LoVo (cell line): ENCODE measurements around the gene DLG2.
"Not testable (repeated sequence)": the region's sequence is repeated elsewhere in the genome, so short reads cannot be mapped to it uniquely, and the experiment has no call there.

ENCODE experiments used
- DNase-seq: peaks from one replicate; pipeline ENCODE4 v3.0.0-alpha.2; 2016; ENCODE audit warnings: low spot score

Gene DLG2

DNA sequence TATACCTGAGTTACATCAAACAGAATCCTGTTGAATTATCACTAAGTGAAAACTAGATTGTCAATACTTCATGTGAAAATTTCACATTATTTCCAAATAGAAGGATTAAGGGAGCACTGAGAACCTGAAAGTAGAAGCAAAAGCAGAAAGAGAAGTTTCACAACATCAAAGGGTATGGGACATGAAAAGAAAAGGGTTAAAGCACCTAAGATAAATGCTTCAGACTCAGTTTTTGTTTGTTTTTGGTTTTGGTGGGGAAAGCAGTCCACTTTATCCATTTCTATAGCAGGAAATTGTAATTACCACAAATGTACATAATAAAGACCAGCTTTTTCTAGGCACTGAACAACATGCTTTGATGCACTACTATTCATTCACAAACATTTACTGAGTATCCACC, 1271.2 kb downstream of the DLG2 start:
- no peak for DNase-seq

DNA sequence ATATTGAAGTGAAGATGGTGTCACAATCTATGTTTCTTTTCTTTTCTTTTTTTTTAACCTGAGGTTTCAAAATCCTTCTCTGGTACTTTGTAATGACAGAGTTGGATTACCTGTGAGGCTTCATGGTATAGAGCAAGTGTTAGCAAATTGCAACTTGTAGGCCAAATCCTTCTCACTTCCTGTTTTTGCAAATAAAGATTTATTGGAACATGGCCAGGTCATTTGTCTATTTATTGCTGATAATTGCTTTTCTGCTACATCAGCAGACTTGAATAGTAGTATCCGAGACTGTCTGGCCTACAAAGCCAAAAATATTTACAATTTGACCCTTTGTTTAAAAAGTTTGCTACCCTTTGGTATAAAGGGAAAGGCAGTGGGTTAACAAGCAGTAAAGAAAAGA, 1281.5 kb downstream of the DLG2 start:
- DNase-seq = no peak

DNA sequence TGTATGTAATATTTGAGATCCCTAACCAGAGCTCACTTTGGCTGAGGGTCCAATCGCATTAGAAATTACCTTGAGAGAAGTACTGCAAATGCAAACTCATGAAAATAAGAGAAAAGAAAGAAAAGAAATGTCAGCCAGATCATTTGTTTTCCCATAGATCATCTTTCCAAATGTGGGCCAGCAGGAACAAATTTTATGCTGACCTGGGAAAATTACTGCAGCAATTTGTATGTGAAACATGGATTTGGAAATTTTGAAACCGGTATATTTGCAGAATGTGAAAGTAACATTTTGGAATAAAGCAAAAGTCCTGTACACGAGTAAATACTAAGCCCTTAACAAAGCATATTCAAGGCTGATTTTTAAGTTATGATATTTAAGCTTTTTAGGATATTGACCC, 1282.1 kb downstream of the DLG2 start:
- DNase-seq = no peak

DNA sequence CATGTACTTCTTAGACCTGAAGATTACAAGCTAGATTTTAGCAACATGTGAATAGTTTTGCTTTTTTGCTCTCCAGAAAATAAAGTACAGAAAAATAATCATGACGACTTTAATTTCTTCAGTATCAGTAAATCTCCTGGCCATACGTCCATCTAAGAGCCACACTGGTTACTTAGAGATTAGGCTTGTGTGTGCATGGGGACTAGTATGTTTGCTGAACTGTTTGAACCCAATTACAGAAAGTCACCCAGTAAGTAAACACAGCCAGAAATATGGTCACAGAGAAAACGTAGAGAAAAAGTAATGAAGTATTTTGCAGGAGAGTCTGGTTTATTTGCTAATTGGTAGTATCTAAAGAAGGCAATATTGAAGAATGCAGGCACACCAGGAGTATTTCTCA, 1287.3 kb downstream of the DLG2 start:
- no peak for DNase-seq

DNA sequence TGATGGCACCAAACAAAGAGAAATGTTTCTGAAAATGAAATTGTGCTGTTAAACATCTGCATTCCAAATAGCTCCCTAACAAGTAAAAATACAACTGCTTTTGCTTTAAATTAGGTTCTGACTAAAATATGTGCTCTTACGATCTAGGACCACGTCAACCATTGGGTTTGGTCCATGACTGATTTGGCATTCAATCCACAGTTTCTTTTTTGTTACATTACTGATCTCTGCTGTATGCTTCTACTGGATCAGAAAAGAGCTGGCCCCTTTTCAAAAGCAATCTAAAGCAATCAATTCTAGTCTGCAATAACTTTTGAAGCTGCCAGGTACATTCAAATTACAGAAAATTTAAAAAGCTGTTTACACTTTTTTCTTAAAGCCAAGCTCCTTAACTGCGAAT, 1293.9 kb downstream of the DLG2 start:
- no peak for DNase-seq

DNA sequence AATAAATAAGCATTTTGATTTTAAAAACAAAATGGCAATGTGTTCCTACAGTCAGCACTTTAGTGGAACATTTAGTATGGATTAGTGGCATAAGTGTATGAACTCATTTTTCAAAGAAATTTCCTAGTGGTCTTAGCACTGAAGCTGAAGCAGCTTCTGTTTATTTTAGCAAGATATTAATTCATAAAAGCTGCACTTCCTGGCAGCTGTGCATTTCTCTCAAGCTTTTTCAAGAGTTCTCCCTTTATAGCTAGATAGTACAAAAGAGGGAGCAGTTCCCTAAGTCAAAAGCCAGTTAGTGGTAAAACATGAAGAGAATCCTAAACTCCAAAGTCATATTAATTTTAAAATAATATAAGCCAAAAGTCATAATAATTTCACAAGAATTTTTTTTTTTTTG, 1304.9 kb downstream of the DLG2 start:
- no peak for DNase-seq

DNA sequence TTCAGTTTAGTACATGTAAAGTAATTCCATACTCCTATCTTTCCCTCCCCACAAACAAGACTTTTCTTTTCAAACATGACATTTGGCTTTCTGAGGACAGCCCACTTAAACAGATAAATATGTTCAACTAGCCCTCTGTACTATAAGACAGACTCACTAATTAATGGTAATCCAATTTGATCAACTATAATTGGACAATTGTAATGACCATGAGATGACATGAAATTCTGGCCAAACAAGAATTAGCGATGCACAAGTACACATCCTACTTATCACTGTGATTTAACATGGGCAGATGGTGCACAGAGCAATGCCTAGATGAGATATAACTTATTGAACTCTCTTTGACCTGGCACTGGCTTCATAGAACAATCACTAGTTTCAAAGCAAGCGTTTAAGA, 1307.3 kb downstream of the DLG2 start:
- no peak for DNase-seq

DNA sequence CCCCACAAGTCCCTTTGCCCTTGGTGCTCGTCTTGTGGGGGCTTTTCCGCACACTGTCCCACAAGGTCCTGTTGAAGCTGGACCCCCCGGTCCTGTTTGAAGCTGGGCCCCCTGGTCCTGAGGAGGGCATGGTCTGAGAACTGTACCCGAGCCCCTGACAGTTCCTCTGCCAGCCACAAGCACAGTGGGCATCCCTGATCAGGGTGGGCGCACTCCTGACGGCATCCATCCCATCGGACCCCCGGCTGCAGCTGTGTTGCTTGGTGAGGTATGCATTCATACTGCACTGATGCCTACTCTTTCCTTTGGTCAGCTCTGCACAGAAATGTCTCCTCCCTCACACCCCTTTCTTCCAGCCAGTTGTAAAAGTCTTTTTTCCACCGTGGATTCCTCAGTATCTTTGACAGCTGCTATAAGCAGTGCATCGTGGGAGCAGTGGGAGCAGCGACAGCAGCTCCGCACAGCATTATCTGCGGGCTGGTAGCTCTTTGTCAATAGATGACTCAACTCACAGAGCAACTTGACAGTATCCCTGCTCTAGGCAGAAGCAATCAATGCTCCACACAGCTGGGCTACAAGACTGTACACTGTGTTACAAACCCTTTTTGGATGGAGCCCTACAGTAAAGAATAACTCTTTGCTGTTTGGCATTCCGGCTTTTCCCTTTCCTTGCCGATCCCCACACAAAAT, 1310.1 kb downstream of the DLG2 start:
- no peak for DNase-seq

DNA sequence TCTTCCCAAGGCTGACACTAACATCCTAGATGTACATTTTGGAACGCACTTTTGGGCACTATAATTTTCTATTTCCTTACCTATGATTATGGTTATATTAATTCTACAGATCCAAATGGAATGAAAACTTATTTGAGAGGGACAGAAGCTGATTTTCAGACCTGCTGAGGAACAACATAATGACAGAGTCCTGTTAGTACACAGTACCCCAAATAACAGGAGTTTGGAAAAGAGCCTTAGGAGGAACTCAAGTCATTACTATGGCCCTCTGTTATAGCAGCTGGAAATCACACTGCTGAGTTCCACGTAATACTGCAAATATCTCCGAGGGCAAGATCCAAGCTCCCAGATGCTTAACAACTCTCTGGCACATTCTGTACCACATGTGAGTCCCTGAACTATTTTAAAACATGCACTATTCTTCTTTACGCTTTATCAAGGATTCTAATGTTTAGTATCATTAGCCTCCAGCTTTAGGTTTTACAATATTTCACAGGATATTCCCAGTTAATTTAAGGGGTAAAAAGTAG, 1313.2 kb downstream of the DLG2 start:
- DNase-seq = no peak

DNA sequence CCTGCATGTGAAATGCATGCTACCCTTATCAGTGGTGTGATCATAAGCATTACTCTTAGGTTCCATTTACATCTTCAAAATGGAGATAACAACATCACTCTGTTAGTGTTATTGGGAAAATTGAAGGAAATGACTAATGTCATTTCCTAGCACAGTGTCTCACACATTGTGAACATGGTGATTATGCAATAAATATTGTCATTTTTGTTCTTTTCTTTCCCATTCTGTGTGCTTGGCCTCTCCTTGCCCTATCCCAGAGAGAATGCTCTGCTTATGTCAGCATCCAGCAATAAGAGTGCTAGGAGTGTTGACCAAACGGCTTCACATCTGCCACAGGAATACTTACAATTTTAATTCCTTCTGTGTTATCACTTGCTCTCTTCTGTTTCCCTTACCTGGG, 1316.9 kb downstream of the DLG2 start:
- no peak for DNase-seq

DNA sequence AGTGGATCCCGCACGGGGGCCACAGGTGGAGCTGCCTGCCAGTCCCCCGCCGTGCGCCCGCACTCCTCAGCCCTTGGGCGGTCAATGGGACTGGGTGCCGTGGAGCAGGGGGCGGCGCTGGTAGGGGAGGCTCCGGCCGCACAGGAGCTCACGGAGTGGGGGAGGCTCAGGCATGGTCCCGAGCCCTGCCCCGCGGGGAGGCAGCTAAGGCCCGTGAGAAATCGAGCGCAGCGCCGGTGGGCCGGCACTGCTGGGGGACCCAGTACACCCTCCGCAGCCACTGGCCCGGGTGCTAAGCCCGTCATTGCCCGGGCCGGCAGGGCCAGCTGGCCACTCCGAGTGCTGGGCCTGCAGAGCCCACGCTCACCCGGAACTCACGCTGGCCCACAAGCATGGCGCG, 1318.7 kb downstream of the DLG2 start:
- not testable (repeated sequence) for DNase-seq

DNA sequence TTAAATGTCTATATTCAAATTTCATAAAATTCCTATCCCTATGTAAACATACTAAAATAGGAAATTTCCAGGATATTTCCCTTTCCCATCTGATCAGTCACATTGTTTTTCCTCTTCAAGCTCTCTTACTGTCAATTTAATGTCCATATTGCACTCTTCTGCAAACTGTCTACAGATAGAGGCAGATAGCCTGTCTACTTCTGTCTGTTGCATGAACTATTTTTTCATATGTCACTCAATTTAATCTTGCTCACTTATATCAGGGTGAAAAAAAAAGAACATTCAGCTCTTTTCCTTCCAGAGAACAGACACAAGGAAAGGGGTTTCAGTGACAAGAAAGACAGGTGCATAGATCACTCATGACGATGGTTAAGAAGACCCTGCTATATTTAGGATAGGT, 1327.1 kb downstream of the DLG2 start:
- DNase-seq = no peak

DNA sequence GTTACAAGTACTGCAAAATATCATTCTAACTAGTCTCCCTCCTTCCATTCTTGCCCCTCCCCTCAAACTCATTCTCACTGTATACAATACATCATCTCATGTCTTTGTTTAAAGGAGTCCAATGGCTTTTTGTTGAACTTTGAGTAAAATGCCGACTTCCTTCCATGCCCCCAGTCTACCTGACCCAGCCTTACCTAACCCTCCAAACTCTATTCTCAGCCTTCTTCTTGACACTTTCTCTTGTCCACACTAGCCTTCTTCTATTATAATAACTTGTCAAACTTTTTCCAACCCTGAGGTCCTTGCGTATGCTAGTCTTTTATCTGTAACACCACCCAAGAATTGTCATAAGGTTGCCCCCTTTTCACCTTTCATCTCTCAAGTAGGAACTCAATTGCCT, 1329.6 kb downstream of the DLG2 start:
- DNase-seq = no peak

DNA sequence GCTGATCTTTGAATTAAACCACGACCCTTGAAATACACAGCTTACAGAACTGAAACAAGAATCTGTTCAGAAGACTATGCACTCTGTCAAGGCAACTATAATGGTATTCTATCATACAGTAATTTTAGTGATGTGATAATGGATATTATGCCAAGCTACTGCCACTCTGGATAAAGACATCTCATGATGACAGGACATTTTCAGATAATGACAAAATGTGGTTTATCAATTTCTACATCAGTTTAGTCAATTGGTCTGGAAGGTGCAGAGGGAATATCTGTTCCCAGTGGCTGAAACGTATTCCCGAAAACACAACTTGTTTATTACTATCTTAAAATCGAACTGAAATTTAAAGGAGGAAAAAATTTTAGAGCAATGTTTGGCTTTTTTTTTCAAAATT, 1331.3 kb downstream of the DLG2 start:
- DNase-seq = no peak

DNA sequence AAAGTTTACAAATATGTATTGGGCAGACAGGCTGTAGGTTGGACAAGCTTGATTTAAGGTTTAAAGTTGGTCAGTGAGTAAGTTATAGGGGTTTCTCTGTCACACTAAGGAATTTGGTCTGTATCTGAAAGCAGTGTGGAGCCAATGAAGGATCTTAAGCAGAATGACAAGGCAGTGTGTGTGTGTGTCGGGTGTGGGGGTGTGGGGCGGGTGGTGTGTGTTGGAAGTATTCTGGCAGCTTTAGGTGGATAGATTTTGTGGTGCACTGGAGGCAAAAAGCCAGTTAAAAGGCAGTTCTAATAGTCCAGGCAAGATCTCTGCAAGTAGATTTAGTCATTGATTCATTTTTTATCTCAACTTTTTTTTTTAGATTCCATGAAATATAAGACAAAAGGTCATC, 1334.2 kb downstream of the DLG2 start:
- DNase-seq = no peak

DNA sequence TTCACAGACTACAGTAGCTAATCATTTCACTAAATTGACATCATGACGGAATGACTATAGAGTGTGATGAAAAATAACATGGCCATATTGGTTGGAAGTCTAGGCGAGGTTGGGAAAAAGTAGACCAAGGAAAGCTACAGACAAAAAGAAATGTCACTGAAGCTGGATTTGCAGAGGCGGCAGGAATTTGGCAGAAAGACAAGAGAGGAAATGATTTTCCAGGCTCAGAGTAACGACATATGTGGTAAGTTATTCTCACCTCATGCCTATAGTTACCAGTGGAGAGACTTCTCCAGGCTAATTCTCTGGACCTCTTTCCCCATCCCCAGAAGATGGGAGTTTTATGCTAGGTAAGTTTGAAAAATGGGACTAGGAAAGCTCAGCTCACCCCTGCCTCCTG, 1335.1 kb downstream of the DLG2 start:
- no peak for DNase-seq

DNA sequence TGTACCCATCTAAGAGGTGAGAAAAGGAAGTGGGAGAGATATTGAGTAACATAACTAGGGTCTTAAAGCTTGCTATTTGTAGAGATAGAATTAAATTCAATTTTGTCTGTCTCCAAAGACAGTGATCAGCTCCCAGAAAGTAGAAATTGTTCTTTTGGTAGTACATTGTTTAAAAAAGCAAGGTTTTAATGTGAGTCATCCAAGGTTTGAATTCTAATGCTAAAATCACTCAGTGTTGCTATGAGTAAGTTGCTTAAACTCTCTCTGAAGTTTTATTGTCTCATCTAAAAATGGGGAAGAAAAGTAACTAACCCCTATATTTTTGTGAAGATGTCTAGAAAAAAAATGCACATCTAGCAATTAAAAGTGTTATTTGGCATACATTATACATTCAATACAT, 1336.5 kb downstream of the DLG2 start:
- no peak for DNase-seq

DNA sequence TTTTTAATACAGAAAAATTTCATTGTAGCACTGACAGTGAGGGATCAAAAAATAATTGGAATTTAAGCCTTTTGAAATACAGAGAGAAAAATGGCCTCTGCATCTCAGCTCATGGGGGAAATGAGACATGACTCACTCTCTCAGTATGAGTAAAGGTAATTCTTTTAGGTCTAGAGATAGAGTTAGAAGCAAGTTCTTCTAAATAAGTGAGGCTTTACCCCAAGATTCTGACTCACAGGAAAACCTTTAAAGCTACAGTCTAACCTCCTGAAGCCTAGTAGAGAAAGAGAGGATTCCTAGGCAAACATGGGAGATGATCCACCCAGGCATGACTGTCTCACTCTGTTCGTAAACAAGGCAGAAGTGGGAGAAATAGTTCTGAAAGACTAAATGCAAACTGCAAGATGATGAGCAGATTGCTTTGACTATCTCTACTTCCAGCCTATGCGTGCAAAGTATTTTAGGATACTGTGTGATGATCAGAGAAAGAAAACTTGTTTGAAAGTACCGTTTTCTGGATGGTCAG, 1337.7 kb downstream of the DLG2 start:
- DNase-seq = no peak

DNA sequence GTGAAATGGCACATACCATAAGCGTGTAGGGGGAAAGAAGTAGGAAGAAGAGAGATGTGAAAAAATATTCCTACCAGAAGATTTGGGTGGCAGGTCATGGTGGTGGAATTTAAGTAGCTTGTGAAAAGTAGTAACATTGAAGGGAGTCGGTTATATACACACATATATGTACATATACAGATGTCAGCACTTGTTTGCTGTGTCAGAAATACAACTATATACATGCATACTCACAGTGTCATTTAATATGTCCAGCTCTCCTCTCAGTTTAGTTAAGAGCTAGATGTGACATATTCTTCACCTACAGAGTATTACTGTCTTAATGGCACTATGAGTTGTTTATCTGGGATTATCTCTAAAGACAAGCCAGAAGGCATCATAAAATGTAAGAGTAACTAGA, 1353.6 kb downstream of the DLG2 start:
- DNase-seq = no peak

DNA sequence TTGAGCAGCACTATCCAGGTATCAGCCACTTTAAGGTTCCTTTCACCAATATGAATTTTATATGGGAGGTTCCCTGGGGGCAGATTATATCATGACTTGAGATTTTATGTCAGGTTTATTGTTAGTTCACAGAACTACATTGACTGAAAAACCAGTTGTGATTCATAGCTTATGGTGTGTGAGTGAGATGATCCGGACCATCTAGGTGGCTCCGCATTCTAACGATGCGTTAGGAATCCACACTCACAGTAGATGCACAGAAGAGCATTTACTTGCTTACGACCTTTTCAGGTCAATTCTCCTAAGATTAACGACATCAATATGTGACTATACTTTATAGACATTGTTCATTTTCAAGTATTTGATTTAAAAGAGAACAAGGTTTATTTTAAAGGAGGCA, 1356.7 kb downstream of the DLG2 start:
- no peak for DNase-seq

DNA sequence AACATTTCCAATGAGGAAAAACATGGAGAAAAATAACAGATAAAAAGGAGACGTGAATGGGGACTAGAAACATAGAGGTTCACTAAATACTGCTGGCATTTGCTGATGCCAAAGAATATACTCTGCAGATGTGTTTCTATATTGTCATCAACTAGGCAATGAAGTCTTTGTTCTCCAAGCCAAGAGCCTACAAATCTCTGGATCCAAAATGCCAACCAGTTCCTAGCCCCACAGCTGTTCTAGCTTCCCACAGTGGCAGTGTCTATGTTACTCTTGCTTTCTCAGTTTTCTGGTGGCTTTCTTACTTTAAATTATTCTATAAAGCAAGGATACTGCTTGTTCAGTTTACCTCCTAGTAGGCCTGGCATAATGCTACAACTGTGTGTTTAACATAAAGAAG, 1363.1 kb downstream of the DLG2 start:
- DNase-seq = no peak

DNA sequence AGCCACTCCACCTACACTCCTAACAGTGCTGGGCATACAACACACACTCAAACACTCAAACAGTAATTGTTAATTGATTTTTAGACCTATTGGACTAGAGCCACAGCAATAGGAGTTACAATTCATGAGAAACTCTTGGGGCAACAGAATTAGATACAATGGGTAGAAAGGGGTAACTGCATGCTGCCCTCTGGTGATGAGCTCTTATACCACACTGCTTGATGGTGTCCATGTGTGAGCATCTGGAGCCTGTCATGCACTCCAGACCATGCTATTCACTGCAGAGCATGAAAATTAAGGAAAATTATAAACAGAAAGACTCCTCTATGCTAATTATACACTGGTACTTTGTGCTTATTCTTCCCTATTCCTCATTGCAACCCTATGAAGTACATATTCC, 1365.4 kb downstream of the DLG2 start:
- DNase-seq = no peak

DNA sequence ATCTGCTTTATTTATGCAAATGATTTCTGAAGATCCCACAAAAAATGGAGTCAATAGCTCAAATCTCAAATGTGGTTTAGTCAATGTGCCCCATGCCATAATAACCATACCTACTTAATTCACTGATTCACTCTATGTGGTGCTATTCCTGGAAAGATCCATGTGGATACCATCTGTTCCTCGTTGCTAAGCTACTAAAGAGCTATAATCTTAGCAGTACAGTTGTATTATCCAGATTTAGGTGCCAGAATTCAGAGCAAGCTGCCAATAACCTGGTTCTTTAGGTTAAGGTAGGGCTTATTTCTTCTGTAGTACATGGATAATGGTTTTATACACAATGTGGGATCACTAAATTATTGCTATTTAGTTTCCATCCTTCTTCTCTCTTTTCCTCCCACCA, 1366.3 kb downstream of the DLG2 start:
- DNase-seq = no peak

DNA sequence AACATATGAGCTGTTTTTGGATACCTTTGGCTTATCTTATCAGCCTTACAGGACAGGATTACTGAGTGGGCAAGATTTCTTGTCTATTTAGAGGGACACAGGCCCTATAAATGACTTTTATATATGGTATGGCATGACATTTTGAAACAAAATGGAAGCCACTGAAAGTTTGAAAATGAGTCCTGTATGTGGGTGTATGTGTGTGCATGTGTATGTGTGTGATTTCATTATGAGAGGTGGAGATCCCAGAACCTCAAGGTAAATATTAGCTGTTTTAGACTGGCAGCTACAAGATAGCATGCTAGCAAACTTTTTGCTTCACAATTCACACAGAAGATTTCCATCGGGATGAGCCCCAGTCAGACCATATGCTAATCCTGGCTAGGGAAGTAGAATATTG, 1370.5 kb downstream of the DLG2 start:
- DNase-seq = no peak
